NB4 (cell line): ENCODE measurements around the gene GOLIM4.

Source experiments
- MYC ChIP-seq: IDR thresholded peaks from 2 replicates; pipeline ENCODE4 v1.6.1; 2011; ENCODE audit warnings: low read depth, low read length
- POLR2A ChIP-seq: IDR thresholded peaks from 2 replicates; pipeline ENCODE4 v1.6.1; 2011; ENCODE audit warnings: mild to moderate bottlenecking; ENCODE audit not compliant: insufficient read length; ENCODE audit errors: extremely low read depth
- TF ChIP-seq, protein P1 (sequence below): IDR thresholded peaks from one replicate; pipeline ENCODE4 v1.5.1; 2012; ENCODE audit warnings: low read depth, low read length
- TF ChIP-seq, protein P2 (sequence below): IDR thresholded peaks from 2 replicates; pipeline ENCODE4 v1.6.1; 2011; ENCODE audit warnings: low read depth, low read length

DNA sequence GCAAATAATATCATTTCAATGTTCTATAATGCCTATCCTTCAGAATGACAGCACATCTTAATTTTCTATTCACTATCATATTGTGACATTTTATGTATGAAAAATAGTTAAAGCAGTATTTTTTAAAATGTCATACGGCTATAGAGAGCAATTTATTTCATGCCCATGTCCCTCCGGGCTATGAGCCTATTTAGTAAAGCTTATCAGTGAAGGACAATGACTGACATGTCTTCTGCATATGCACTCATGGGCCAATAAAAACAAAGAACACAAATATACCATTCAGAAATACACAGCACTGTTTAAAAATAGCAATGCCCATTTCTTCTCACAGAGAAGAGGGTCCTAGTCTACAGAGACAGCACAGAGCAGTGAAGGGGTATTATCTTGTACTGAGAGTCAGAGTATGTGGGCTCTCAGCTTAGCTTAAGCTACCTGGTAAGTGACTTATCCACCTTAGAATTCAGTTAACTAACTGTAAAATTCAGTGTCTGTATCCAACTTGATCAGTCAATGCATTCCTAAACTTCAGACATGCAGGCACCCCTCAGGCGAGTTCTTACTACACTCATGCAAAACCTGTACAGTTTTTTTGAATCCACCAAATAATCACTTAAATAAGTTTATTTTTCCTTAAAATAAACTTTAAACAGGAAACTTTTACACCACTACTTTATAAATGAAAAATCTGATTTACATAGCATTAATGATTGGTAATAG is 9.0 kb downstream of the GOLIM4 start:
- TF ChIP-seq POLR2A (no peak), MYC (no peak)
- TF ChIP-seq, protein P1, sequence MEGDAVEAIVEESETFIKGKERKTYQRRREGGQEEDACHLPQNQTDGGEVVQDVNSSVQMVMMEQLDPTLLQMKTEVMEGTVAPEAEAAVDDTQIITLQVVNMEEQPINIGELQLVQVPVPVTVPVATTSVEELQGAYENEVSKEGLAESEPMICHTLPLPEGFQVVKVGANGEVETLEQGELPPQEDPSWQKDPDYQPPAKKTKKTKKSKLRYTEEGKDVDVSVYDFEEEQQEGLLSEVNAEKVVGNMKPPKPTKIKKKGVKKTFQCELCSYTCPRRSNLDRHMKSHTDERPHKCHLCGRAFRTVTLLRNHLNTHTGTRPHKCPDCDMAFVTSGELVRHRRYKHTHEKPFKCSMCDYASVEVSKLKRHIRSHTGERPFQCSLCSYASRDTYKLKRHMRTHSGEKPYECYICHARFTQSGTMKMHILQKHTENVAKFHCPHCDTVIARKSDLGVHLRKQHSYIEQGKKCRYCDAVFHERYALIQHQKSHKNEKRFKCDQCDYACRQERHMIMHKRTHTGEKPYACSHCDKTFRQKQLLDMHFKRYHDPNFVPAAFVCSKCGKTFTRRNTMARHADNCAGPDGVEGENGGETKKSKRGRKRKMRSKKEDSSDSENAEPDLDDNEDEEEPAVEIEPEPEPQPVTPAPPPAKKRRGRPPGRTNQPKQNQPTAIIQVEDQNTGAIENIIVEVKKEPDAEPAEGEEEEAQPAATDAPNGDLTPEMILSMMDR = no peak
- TF ChIP-seq, protein P2, sequence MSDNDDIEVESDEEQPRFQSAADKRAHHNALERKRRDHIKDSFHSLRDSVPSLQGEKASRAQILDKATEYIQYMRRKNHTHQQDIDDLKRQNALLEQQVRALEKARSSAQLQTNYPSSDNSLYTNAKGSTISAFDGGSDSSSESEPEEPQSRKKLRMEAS = no peak
